ENCODE results near the gene YWHAE.
A peak's percentile ranks its signal among the peaks of the same experiment; 100 is the strongest.
"Not testable (repeated sequence)": the region's sequence is repeated elsewhere in the genome, so short reads cannot be mapped to it uniquely, and the experiment has no call there.

YWHAE gene

DNA sequence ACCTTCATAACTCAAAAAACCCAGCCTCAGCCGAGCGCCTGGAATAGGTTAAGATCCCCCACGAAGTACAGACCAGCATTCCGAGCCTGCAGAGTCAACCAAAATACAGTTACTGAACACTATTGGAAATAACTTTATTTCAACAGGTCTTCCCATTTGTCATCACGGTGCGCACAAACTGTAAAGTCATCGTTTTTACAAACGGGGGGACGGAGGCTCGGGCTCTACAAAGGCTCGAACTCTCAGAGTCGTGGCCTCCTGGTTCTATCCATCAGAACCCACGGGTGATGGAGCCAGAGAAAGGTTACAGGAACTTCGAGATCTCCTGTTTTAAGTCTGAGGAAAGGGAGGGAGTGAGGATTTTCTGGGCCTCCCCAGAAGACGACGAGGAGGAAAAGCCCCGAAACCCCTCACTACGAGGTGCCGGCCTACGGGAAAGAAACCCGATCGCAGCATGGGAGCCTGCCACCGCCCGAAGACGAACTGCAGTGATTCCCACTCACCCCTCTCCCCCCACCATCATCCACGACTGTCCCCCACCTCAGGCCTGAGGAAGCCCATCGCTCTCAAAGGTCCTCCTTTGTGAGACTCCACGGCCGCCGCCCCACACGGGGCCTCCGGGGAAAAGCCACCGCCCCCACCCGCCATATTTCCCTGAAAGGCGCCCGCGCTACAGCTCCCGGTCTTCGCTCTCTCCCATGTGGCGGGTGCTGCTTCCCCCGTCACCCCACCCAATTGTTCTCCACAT is 917 bp downstream of the YWHAE start:
- peak; percentile 26 for DNase-seq (ENCODE audit: extremely low spot score)
- ChIA-PET CTCF (interaction anchor here (2.5 kb wide), 1 partner anchor 33 kb away, joined by 6 read pairs; no protein-coding TSS in a partner anchor), POLR2A (interaction anchor here (0.5 to 1.7 kb wide), 6 partner anchors 9 to 89 kb away, joined by 3 to 30 read pairs (median 4); no protein-coding TSS in a partner anchor)
- TF ChIP-seq NFRKB (IDR thresholded peaks at IDR 0.05) (no peak), FOXM1 (IDR thresholded peaks at IDR 0.05; ENCODE audit: borderline replicate concordance) (no peak), L3MBTL2 (conservative IDR thresholded peaks at IDR 0.05) (no peak), LEF1 (IDR thresholded peaks at IDR 0.05; ENCODE audit: borderline replicate concordance) (no peak), ARNT (IDR thresholded peaks at IDR 0.05) (no peak), BHLHE40 (IDR thresholded peaks at IDR 0.05; ENCODE audit: borderline replicate concordance) (no peak), HDGF (IDR thresholded peaks at IDR 0.05; ENCODE audit: borderline replicate concordance) (no peak), FOXK2 (IDR thresholded peaks at IDR 0.05) (no peak), ELF4 (IDR thresholded peaks at IDR 0.05) (no peak), SP1 (IDR thresholded peaks at IDR 0.05) (no peak), TARDBP (IDR thresholded peaks at IDR 0.05) (no peak), SUZ12 (IDR thresholded peaks at IDR 0.05) (no peak)

DNA sequence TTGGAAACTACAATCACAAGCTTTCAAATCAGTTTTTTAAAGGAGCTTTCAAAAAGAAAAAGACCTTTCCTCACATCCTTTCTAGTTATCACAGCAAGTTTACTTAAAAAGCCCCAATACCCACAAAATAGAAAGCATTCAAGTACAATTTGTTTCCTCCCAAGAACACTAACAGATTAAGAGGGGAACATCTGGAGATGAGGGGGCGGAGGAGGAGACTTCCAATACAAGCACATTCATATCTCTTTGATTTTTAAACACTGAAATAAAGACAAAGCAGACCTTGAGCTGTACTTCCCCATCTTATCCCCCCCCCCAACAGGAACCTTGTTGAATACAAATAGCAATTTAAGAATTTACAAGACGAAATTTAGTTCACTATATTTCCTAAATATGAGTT is 2.0 kb downstream of the YWHAE start:
- TF ChIP-seq SUZ12 (IDR thresholded peaks at IDR 0.05) (no peak), LEF1 (IDR thresholded peaks at IDR 0.05; ENCODE audit: borderline replicate concordance) (no peak), TARDBP (IDR thresholded peaks at IDR 0.05) (no peak), FOXM1 (IDR thresholded peaks at IDR 0.05; ENCODE audit: borderline replicate concordance) (no peak), NFRKB (IDR thresholded peaks at IDR 0.05) (no peak), L3MBTL2 (conservative IDR thresholded peaks at IDR 0.05) (no peak)
- TF ChIP-seq, protein P1, sequence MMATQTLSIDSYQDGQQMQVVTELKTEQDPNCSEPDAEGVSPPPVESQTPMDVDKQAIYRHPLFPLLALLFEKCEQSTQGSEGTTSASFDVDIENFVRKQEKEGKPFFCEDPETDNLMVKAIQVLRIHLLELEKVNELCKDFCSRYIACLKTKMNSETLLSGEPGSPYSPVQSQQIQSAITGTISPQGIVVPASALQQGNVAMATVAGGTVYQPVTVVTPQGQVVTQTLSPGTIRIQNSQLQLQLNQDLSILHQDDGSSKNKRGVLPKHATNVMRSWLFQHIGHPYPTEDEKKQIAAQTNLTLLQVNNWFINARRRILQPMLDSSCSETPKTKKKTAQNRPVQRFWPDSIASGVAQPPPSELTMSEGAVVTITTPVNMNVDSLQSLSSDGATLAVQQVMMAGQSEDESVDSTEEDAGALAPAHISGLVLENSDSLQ (IDR thresholded peaks at IDR 0.05): no peak
- ChIA-PET CTCF (interaction anchor here (1.6 kb wide), 1 partner anchor 33 kb away, joined by 4 read pairs; no protein-coding TSS in a partner anchor), POLR2A (interaction anchor here (1.2 kb wide), 1 partner anchor 32 kb away, joined by 3 read pairs; no protein-coding TSS in a partner anchor)
- DNase-seq (ENCODE audit: extremely low spot score): no peak

GRCh38 chr17:1395876-1396665 is 4.0 kb downstream of the YWHAE start:
- ChIA-PET POLR2A (interaction anchor here (0.7 kb wide), 1 partner anchor 29 kb away, joined by 3 read pairs; no protein-coding TSS in a partner anchor), CTCF (interaction anchor here (0.6 to 1.1 kb wide), 2 partner anchors 31 to 35 kb away, joined by 4 to 5 read pairs; no protein-coding TSS in a partner anchor)
- not testable (repeated sequence) for DNase-seq (ENCODE audit: extremely low spot score)

GRCh38 chr17:1391577-1391976 is 8.4 kb downstream of the YWHAE start:
- POLR2A ChIA-PET: interaction anchor here (1.7 to 4.5 kb wide), 3 partner anchors 8 to 15 kb away, joined by 7 to 30 read pairs (median 8); partner anchors contain the start of gene YWHAE
- TF ChIP-seq ELF4 (IDR thresholded peaks at IDR 0.05): no peak
- TF ChIP-seq SP1 (IDR thresholded peaks at IDR 0.05): no peak
- no peak for TF ChIP-seq LEF1 (IDR thresholded peaks at IDR 0.05; ENCODE audit: borderline replicate concordance)
- TF ChIP-seq SUZ12 (IDR thresholded peaks at IDR 0.05): no peak
- TF ChIP-seq ZNF384 (IDR thresholded peaks at IDR 0.05): no peak
- TF ChIP-seq, protein P1 (IDR thresholded peaks at IDR 0.05): no peak
- TF ChIP-seq NFRKB (IDR thresholded peaks at IDR 0.05): no peak
- TF ChIP-seq L3MBTL2 (conservative IDR thresholded peaks at IDR 0.05): no peak
- no peak for TF ChIP-seq BHLHE40 (IDR thresholded peaks at IDR 0.05; ENCODE audit: borderline replicate concordance)
- TF ChIP-seq ARNT (IDR thresholded peaks at IDR 0.05): no peak

DNA sequence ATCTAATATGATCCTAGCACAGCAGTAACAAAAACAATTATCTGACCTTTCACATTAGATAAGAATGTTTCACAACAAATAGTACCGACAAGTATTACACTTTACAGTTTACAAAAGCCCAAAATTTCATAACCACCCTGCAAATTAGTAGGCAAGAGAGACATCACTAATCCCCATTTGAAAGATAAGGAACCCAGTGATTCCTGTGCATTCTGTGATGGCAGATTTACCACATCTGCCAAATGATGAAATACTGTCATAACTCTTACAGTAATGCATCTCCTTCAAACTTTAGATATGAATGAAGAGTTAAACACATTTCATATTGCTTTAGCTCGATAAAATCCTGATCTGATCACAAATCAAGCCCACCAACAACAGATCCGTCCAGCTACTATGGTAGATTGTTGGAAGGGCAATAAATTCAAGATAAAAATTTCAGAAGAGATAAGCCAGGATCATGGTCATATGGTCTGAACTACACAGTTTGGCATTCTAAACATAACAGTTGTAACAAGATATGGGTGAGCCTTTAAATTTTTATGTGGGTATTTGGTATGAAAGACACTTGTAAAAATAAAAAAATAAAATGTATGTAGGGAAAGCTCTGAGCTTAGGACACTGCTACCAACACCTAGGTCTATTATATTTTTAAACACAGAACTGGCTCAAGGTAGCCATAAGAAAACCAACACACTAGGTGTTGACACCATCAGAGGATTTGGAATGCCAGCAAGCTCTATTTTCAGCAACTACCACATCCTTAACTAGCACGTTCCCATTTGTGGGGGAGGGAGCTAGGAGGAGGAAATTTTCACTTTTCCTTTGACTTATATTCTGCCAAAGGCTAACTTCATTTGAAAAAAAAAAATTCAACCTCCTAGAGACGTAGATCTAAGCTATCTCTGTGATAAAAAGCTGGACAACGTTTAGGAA is 9.3 kb downstream of the YWHAE start:
- DNase-seq (ENCODE audit: extremely low spot score): no peak
- ChIA-PET POLR2A (interaction anchor here (1.7 to 4.5 kb wide), 3 partner anchors 9 to 14 kb away, joined by 7 to 30 read pairs (median 8); partner anchors contain the start of gene YWHAE), CTCF (interaction anchor here (2.0 kb wide), 1 partner anchor 25 kb away, joined by 10 read pairs; no protein-coding TSS in a partner anchor)
- TF ChIP-seq ARNT (IDR thresholded peaks at IDR 0.05): no peak
- TF ChIP-seq, protein P1 (IDR thresholded peaks at IDR 0.05): peak; percentile 51

More at GRCh38 chr17:1391577-1391976, 8.4 kb downstream of the YWHAE start:
- no peak for DNase-seq (ENCODE audit: extremely low spot score)
- CTCF ChIA-PET: interaction anchor here (2.0 kb wide), 1 partner anchor 26 kb away, joined by 10 read pairs; no protein-coding TSS in a partner anchor

Measured in HEK293T (cell line).